ENCODE measurements around the gene PSMD2.

PSMD2 gene

DNA sequence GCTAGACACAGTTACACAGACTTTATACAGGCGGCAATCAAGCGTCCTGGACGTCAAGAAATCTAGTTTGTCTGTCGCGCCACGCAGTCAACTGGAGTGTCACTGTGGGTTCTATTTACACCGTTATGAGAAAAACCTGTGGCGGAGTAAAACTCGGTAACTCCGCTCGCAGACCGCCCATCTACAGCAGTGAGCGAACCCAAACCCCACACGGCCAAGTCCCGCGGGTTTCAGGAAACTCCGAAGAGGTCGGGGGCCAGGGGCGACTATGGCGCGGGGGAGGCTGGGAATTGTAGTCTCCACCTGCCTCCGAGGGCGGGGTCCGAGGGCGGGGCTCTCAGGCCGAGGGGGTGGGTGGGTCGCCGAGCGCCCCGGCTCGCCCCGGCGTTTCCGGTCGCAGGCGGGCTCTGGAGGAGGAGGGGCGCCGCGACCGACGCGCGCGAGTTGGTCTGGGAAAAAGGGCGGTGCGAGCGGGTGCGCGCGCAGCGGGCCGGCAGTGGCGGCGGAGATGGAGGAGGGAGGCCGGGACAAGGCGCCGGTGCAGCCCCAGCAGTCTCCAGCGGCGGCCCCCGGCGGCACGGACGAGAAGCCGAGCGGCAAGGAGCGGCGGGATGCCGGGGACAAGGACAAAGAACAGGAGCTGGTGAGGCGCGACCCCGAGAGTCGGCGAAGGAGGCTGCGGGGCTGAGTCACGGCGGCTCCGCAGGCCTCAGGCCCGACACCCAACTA is at the start of gene PSMD2:
Gene PSMD2, plus strand, starts transcription at position 483 of the 729 bp plus-strand sequence. Its CDS starts 26 bp downstream, at position 509.
- TF ChIP-seq, protein P1, sequence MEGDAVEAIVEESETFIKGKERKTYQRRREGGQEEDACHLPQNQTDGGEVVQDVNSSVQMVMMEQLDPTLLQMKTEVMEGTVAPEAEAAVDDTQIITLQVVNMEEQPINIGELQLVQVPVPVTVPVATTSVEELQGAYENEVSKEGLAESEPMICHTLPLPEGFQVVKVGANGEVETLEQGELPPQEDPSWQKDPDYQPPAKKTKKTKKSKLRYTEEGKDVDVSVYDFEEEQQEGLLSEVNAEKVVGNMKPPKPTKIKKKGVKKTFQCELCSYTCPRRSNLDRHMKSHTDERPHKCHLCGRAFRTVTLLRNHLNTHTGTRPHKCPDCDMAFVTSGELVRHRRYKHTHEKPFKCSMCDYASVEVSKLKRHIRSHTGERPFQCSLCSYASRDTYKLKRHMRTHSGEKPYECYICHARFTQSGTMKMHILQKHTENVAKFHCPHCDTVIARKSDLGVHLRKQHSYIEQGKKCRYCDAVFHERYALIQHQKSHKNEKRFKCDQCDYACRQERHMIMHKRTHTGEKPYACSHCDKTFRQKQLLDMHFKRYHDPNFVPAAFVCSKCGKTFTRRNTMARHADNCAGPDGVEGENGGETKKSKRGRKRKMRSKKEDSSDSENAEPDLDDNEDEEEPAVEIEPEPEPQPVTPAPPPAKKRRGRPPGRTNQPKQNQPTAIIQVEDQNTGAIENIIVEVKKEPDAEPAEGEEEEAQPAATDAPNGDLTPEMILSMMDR (IDR thresholded peaks at IDR 0.05; ENCODE audit: insufficient read depth, missing control alignments), result no peak
- no peak for FAIRE-seq
- DNase-seq (ENCODE audit: insufficient read length, low spot score), result peak; percentile 84

DNA sequence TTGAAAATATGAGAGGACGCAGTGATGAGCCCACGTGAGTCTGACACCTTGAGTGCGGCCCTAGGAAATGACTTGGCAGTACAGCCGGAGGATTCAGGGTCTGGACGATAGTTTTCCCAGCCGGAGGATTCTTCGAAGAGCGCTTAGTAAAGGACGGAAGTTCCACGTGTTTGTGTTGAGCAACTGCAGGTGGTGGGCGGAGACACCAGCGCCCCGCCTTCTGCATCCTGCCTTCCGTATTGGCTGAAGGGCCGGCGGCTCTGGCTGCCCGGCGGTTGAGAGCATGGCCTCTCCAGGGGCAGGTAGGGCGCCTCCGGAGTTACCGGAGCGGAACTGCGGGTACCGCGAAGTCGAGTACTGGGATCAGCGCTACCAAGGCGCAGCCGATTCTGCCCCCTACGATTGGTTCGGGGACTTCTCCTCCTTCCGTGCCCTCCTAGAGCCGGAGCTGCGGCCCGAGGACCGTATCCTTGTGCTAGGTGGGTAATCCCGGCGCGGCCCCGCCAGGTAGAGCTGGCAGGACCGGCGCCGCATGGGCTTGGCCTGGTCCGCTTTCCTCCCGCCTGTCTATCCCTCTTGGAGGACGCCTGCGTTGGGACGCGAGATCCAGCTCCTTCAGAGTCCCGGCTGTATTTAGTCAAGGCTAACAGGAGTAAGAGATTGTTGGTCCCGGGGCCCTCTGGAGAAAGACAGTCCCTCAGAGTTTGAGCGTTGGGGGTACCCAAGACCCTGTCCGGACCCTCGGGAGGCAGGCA is 49.5 kb upstream of the PSMD2 start, which contains the start of gene EEF1AKMT4:
Gene EEF1AKMT4, plus strand, starts transcription at position 261 of the 755 bp plus-strand sequence. Its CDS starts 23 bp downstream, at position 284.
- TF ChIP-seq, protein P1 (IDR thresholded peaks at IDR 0.05; ENCODE audit: insufficient read depth, missing control alignments), result peak; percentile 34
- FAIRE-seq (no peak), DNase-seq (ENCODE audit: insufficient read length, low spot score) (peak; percentile 82)

DNA sequence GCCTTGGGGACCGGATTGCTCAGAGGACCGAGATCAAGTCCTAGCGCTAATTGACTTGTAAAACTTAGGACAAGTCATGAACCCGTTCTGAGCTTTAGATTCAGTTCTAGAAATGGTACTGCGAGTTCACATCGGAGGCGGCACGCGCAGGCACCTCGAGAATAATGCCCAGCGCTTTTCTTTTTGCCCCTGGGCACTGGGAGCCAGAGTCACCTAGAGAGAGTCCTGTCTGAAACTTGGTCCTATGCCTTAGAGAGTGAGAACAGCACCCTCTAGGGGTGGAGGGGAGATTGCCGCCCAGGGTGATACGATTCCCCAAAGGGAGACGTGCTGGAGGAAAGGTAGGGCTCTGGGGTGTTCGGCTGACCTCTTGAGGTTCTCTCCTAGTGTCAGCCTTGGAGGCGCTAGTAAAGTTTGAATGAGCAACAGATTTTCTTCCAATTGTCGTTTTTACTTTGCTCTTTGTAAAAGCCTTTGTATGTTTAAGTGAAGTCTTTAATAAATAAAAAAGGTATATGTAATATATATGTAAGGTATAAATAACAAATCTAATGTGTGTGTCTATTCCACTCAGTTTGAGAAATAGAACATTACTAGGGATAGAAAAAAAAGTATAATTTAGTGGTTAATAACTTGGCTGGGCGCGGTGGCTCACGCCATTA is 48.7 kb upstream of the PSMD2 start:
- FAIRE-seq (peak; percentile 32), DNase-seq (ENCODE audit: insufficient read length, low spot score) (peak; percentile 76)
- TF ChIP-seq, protein P1 (IDR thresholded peaks at IDR 0.05; ENCODE audit: insufficient read depth, missing control alignments), result peak; percentile 90

DNA sequence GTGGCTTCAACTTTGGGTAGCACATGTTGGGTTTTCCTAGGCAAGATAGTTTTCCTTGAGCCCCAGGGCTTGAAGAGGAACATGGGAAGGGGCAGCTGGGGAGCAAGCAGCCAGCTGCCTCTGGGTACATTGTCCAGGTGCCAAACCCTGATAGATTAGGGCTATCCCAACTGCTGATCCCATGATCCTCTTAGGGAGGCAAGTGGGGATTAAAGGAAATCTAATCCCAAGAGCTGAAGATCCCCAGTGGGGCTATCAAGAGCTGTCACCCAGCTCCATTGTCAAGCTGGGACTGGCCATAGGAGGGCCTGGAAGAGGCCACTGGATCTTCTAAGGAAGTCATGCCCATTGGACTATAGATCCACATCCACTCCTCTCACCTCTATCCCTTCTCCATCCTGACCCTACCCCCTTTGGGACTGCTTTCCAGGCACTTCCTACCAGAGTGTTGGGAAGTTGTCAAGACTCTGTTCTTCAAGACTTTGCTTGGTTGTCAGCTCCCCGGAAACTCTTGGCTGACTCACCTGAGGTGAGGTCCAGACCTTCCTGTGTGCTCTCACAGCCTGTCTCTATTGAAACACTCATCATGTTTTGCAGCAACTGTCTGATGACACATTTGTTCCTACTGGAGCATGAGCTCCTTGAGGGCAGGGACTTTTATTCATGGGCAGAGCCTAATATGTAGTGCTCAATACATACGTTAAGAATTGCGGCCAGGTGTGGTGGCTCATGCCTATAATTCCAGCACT is 43.6 kb upstream of the PSMD2 start:
- DNase-seq (ENCODE audit: insufficient read length, low spot score) (peak; percentile 96), FAIRE-seq (peak; percentile 95)
- TF ChIP-seq, protein P1 (IDR thresholded peaks at IDR 0.05; ENCODE audit: insufficient read depth, missing control alignments), result no peak

- TF ChIP-seq, protein P1 (IDR thresholded peaks at IDR 0.05; ENCODE audit: insufficient read depth, missing control alignments), result no peak
- DNase-seq (ENCODE audit: insufficient read length, low spot score) (no peak), FAIRE-seq (no peak)
Observed at GRCh38 chr3:184257083-184257915, 41.7 kb upstream of the PSMD2 start.

DNA sequence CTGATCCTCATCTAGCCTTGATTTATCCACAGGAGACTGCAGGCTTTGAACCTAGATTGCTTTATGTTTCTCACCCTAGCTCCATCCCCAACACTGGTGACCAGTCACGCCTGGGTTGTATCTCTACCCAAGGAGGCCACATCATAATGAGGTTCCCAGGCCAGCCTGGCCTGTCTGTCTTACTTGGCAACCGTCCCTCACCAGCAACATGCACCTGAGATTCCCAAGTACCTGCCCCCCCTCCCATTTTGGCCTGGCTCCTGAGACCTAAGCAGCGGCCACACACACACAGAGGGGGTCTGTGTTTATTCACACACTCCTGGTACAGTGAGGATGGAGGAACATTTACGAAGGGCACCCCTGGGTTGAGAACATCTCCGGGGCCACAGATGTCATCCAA is 40.1 kb upstream of the PSMD2 start:
- FAIRE-seq, result no peak

More for the DNA sequence above, 40.1 kb upstream of the PSMD2 start:
- DNase-seq (ENCODE audit: insufficient read length, low spot score), result no peak
- TF ChIP-seq, protein P1 (IDR thresholded peaks at IDR 0.05; ENCODE audit: insufficient read depth, missing control alignments), result no peak

All from D721Med (cell line).